Left ventricle myocardium inferior (tissue), 1 donor: ENCODE data around the gene GAS5. TPM values are rescaled to one million over a fixed set of nuclear protein-coding genes. Genes with fewer than 3 reads are reported as not detected.
"Not testable (repeated sequence)": the region's sequence is repeated elsewhere in the genome, so short reads cannot be mapped to it uniquely, and the experiment has no call there.

ENCODE experiments used
- DNase-seq: peaks from one replicate; pipeline ENCODE4 v3.0.0-alpha.2; 2020
- H3K27ac ChIP-seq: fragments of 200-600 bp; replicated peaks from 2 replicates; pipeline ENCODE4 v1.8.0; 2021
- H3K27me3 ChIP-seq: fragments of 200-600 bp; 2 replicates; pipeline ENCODE4 v1.8.0; 2021; ENCODE audit warnings: low read depth
- H3K36me3 ChIP-seq: fragments of 200-600 bp; 2 replicates; pipeline ENCODE4 v1.8.0; 2021
- H3K4me1 ChIP-seq: fragments of 200-600 bp; 2 replicates; pipeline ENCODE4 v1.8.0; 2021
- H3K4me3 ChIP-seq: fragments of 200-600 bp; 2 replicates; pipeline ENCODE4 v1.8.0; 2021; ENCODE audit warnings: mild to moderate bottlenecking, moderate library complexity
- H3K9me3 ChIP-seq: fragments of 200-600 bp; replicated peaks from 2 replicates; pipeline ENCODE4 v1.8.0; 2021
- CTCF ChIP-seq: fragments of 200-600 bp; IDR thresholded peaks from 2 replicates; pipeline ENCODE4 v1.8.0; 2021; ENCODE audit warnings: antibody characterized with exemption, mild to moderate bottlenecking, borderline replicate concordance
- intact Hi-C: fragments of 100-400 bp; cut with micrococcal nuclease; formaldehyde crosslinking; loops from one replicate; pipeline ENCODE4 v1.11.0; 2022
- total RNA-seq: library from RNA; stranded (reverse); fragmentation: NEBNext Ultra II Directional; extraction: Animal tissue kit (Norgen Biotek cat#: 25700); gene quantifications from one replicate; pipeline ENCODE4 v1.2.1, GENCODE V29; 2021
- donor health status: DM: no; HTN: yes; CAD: no; lungs with severe emphysema.

GAS5 gene
- total RNA-seq, 1 donor from 2014 or later, result 50.5 TPM

GRCh38 chr1:173884701-173885100, 16.9 kb upstream of the GAS5 start:
- Histone ChIP-seq H3K27me3 (no peaks in the 10 kb centered on the region), H3K4me3 (no peak overlapping the region), H3K4me1 (no peaks in the 10 kb centered on the region), H3K36me3 (peaks cover 36% of the 10 kb centered on the region), H3K9me3 (no peaks in the 10 kb centered on the region), H3K27ac (no peak overlapping the region)
- TF ChIP-seq CTCF, result no peak
- DNase-seq, result no peak
- intact Hi-C loops, result no loop called here

- H3K4me1 ChIP-seq, DNase-seq, intact Hi-C loops, H3K27me3 ChIP-seq, H3K27ac ChIP-seq, H3K4me3 ChIP-seq, H3K9me3 ChIP-seq: not testable (repeated sequence)
- peaks cover 46% of the 10 kb centered on the region for H3K36me3 ChIP-seq
Observed at GRCh38 chr1:173881117-173881516, 13.3 kb upstream of the GAS5 start.

GRCh38 chr1:173878251-173878650, 10.5 kb upstream of the GAS5 start:
- Histone ChIP-seq H3K4me3 (no peak overlapping the region), H3K36me3 (peaks cover 61% of the 10 kb centered on the region), H3K27ac (no peak overlapping the region), H3K4me1 (no peaks in the 10 kb centered on the region), H3K27me3 (no peaks in the 10 kb centered on the region), H3K9me3 (peaks cover 2% of the 10 kb centered on the region)
- no peak for TF ChIP-seq CTCF
- intact Hi-C loops, result no loop called here
- DNase-seq, result no peak

- no peaks in the 10 kb centered on the region for H3K4me1 ChIP-seq
- H3K27ac ChIP-seq, result no peak overlapping the region
- H3K27me3 ChIP-seq, result no peaks in the 10 kb centered on the region
- H3K36me3 ChIP-seq, result peaks cover 62% of the 10 kb centered on the region
- no peak overlapping the region for H3K4me3 ChIP-seq
- H3K9me3 ChIP-seq, result peaks cover 2% of the 10 kb centered on the region
- intact Hi-C loops, result no loop called here
- DNase-seq, result no peak
- TF ChIP-seq CTCF, result no peak
Observed at GRCh38 chr1:173876732-173877131, 8.9 kb upstream of the GAS5 start.

GRCh38 chr1:173871500-173871899, 3.7 kb upstream of the GAS5 start:
- DNase-seq, result no peak
- intact Hi-C loops, result no loop called here
- Histone ChIP-seq H3K9me3 (peaks cover 2% of the 10 kb centered on the region), H3K36me3 (peaks cover 34% of the 10 kb centered on the region), H3K4me3 (no peak overlapping the region), H3K4me1 (peaks cover 47% of the 10 kb centered on the region), H3K27me3 (no peaks in the 10 kb centered on the region), H3K27ac (no peak overlapping the region)
- no peak for TF ChIP-seq CTCF

GRCh38 chr1:173871091-173871490, 3.3 kb upstream of the GAS5 start:
- H3K9me3 ChIP-seq, result peaks cover 2% of the 10 kb centered on the region
- intact Hi-C loops, result no loop called here

More at GRCh38 chr1:173871091-173871490, 3.3 kb upstream of the GAS5 start:
- H3K4me3 ChIP-seq, result no peak overlapping the region
- peaks cover 34% of the 10 kb centered on the region for H3K36me3 ChIP-seq
- no peak overlapping the region for H3K27ac ChIP-seq
- H3K27me3 ChIP-seq, result no peaks in the 10 kb centered on the region
- H3K4me1 ChIP-seq, result peaks cover 51% of the 10 kb centered on the region
- TF ChIP-seq CTCF, result no peak
- no peak for DNase-seq
